GM18909 (cell line): ENCODE results near the gene MSI1.

Experiments used
- ATAC-seq: cut with Tn5 transposase; IDR thresholded peaks from one replicate; pipeline ENCODE4 v1.9.1; 2021; ENCODE audit warnings: mild to moderate bottlenecking; ENCODE audit not compliant: unreplicated experiment, poor library complexity

The MSI1 gene

DNA sequence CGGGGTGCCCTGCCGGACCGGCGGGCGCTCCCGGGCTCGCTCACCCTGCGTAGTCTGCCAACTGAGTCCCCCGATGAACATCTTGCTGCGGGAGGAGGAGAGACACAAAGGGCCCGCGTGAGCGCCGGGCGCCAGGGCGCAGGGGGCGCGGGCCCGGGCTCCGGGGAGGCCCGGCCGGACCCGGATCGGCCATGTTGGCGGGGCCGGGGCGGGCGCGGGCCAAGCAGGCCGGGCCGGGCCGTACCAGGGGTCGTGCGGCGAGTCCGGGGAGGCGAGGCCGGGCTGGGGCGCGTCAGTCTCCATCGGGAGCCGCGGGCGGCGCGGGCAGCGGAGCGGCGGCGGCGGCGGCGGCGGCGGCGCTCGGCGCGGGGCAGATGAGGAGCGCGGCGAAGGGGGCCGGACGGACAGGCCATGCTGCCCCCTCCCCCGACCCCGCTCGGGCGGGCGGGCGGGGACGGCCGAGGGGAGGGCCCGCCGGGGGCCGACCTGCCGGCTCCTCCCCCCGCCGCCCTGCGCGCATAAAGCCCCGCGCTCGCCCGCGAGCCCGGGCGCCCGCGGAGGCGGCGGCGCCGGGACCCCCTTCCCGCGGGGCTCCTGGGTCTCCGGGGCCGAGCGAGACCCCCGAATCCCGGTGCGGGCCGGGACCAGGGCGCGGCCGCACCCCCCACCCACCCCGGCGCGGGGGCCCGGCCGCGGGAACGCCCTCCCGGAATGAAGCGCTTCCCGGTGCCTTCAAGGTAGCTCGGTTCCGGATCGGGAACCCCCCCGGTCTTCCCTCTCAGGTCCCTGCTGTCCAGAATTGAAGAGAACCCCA lies at the start of gene MSI1:
TSS of gene MSI1 (minus strand) at position 376 of the 814 bp plus-strand sequence. CDS start at position 303, 73 bp downstream.
- no peak for ATAC-seq

DNA sequence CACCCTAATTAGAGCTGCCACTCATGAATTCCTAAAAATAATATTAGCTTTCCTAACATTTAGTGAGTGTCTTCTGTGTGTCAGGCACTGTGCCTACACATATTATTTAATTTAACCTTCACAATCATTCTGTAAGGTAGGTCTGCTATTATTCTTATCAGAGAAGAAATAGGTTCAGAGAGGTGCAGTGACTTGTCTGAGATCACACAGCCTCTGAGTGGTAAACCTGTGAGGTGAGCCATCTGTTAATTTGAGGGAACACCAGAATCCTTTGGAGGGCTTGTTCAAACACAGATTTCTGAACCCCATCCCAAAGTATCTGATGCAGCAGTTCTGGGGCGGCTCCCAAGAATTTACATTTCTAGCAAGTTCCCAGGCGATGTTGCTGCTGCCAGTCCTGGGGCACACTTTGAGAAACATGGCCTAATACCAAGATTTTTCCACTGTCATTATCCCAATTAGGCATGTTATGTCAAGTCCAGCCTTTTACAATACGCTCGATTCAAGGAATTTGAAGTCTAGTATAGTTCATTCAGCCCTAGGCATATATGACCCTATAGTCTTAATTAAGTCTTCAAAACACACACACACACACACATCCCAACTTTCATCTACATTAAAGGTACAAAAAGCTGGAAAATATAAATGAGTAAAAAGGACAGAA lies 49.1 kb upstream of the MSI1 start:
- ATAC-seq: no peak

DNA sequence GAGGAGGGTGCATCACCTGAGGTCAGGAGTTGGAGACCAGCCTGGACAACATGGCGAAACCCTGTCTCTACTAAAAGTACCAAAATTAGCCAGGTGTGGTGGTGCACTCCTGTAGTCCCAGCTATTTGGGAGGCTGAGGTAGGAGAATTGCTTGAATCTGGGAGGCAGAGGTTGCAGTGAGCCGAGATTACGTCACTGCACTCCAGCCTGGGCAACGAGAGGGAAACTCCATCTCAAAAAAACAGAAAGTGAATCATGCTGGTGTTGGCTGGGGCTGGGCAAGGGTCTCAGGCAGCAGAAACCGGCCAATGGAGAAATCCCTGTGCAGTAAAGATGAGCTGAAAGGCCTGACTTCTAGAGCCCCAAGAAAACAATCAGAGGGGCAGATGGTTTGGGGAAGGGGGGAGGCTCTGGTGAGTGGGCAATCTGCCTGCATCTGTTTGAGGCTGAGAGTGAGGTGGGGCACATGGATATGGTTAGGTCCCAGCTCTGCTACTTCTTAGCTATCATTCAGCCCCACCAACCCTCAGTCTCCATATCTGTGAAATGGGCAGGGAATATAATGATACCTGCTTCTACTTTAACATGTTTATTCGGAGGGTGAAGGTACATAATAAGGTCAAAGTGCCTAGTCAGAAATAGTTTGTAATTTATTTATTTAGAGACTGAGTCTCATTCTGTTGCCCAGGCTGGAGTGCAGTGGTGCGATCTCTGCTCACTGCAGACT lies 47.7 kb upstream of the MSI1 start:
- ATAC-seq: no peak

DNA sequence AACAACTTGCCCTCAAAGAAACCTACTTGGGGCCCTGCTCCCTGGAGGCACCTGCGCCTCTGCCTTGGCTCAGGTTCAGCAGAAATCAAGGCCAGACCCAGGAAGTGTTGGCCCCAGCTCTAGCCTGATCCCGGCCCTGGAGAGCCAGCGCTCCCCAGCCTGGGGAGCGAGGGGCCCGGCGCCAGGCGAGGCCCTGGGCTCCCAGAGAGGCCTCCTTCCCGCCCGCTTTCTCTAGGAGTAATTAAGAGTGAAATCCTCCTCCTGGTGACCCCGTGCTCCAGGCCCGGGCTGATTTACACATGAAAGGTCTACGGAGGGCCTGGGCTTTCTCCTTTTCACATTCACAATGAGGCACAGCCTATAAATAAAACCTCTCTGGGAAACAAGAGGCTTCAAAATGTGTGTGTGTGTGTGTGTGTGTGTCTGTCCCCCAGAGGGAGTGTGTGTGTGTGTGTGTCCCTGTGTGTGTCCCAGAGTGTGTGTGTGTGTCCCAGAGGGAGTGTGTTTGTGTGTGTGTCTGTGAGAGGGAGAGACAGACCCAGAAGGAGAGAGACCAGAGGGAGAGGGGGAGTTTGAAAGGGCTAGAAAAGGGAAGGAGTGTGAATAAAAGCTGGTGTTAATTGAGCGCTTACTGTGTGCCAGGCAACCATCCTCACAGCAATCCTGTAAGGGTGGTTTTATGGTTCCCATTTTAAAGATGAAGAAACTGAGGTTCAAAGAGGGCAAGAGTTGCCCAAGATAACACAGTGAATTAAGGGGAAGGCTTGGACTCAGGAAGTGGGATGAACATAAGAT lies 45.1 kb upstream of the MSI1 start:
- ATAC-seq: no peak

DNA sequence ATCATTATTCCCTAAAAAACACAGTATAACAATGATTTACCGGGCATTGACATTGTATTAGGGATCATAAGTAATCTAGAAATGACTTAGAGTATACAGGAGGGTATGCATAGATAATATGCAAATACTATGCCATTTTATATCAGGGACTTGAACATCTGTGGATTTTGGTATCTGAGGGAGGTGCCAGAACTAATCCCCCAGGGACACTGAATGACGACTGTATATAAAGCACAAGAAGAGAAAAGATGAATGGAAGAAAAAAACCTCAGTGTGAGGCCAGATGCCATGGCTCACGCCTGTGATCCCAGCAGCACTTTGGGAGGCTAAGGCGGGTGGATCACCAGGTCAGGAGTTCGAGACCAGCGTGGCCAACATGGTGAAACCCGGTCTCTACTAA lies 43.5 kb upstream of the MSI1 start:
- ATAC-seq: no peak

DNA sequence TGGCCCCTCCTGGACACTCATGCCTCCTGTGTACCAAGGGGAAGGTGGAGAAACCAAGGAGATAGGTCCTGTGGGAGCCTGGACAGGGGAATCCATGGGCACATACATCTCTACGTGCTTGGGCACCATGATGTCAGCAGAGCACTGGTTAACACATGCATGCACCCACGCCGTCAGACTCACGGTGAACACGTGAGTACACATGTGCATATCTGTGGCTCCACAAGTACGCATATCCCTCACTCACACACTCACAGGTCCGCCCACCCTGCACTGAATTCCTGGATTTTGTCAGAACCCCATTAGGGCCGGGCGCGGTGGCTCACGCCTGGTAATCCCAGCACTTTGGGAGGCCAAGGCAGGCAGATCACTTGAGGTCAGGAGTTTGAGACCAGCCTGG lies 39.8 kb upstream of the MSI1 start:
- ATAC-seq: no peak

DNA sequence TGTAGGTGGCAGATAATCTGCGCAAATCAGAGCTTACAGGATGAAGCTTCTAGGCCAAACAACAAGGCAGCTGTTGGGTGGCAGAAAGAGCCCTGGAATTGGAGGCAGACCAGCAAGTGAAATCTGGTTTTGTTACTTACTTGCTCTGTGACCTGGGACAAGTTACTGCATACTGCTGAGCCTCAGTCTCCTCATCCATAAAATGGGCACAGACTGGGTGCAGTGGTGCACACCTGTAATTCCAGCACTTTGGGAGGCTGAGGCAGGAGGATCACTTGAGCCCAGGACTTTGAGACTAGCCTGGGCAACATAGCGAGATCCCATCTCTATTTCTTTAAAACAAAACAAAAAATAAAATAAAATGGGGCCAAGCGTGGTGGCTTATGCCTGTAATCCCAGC lies 37.6 kb upstream of the MSI1 start:
- no peak for ATAC-seq

DNA sequence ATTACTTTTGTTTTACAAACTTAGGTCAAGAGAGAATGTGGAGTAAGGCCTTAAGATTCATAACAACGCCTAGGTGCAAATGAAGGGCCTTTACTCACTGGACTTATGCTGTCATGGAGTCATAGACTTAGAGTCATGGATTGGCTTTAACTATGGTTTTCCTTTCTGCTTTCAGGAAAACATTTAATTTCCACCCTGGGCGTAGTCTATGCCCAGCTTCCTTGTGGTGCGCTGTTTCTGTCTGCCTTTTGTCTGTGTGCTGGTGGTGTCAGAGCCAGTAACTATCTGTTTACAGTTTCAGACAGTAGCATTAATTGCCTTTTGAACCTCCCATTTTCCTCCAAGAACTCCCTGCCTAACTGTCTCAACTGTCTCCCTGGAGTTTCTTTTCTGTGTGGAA lies 37.1 kb upstream of the MSI1 start:
- ATAC-seq: no peak

DNA sequence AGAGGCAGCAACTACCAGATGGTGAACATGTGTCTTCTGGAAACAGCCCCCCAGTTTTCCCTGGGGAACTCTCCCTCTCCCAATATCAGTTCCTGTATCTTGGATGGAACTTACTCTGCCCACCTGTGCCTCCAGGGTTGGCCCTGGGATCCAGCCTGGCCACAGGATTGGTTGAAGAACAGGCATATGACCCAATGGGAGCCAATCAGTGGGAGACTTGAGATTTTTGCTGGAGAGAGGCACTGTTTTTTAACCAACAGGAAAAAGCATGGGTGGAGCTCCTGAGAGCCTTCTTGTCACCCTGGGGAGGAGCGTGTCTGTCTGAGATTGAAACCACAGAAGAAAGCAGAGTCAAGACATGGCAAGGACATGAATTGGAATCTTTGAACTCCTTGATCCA lies 35.3 kb upstream of the MSI1 start:
- no peak for ATAC-seq

DNA sequence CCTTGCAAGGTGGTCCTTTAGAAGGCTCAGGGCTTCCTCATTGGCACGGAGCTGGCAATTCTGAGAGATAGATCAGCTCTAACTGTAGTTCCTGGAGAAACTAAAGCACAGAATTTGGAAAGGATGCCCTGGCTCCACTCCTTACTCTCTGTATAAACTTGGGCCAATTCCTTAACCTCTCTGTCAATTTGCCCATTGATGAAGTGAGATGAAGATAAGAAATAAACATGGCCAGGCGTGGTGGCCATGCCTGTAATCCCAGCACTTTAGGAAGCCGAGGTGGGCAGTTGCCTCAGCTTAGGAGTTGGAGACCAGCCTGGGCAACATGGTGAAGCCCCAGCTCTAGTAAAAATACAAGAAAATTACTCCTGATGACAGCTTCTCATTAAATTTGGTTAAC lies 34.9 kb upstream of the MSI1 start:
- ATAC-seq: no peak

DNA sequence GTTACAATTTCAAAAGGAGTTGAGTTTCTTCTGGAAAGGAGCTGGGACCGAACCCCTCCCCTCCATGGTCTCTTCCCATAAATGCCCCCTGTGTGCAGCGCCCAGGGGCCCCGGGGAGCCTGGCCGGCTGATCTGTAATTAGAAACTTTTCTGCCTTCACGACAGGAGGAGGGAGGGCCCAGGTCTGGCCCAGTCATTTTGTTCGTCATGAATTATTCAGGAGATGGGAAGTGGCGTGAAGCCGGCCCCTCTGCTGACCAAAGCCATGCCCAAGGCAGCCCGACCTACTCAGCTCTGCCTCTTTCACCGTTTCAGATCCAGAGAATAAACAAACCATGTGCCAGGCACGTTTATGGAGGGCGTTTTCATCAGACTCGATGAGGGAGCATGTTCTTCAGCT lies 33.3 kb upstream of the MSI1 start:
- ATAC-seq: no peak

DNA sequence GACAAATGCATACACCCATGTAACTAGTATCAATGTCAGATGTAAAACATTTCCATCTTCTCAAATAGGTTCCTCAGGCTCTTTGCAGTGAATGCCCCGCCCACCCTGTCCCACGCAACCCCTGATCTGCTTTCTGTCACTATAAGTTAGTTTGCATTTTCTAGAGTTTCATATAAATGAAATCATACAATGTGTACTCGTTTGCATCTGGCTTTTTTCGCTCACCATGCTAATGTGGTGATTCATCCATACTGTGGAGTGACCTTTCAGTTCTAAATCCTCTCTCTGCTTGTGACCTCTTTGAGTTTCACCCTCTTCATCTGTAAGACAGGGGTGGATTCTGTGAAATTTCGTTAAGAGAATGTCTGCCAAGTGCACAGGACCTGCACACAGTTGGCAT lies 30.6 kb upstream of the MSI1 start:
- ATAC-seq: no peak

DNA sequence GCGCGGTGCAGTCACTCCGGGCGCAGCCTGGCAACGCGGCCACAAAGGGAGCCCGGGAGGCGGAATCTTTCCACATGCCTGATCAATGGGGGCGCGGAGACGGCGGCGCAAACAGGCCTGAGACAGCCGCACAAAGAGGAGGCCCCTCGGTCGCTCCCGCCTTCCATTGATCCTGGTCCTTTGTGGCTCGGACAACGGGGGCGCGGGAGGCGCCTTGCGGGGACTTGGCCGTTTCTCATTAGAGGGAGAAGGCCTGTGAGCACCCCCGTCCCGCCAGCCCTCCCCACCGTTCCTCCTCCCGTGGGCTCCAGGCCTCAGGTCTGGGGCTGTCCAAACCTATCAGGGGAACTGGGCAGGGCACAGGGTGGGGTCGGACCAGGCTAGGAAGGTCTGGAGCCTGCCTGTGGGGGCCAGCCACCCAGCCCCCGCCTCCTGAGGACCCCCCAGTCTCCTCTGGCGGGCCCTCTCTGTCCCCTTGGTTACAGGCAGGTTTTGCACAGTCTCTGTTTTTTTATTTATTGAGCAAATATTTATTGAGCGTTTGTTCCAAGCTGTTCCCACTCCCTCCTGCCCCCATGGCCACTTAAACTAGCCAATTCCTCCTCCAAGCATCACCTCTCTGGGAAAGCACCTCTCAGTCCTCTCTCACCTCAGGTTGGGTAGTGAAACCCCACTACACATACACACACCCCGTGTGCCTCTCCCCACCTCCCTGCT lies 29.0 kb upstream of the MSI1 start:
- no peak for ATAC-seq

DNA sequence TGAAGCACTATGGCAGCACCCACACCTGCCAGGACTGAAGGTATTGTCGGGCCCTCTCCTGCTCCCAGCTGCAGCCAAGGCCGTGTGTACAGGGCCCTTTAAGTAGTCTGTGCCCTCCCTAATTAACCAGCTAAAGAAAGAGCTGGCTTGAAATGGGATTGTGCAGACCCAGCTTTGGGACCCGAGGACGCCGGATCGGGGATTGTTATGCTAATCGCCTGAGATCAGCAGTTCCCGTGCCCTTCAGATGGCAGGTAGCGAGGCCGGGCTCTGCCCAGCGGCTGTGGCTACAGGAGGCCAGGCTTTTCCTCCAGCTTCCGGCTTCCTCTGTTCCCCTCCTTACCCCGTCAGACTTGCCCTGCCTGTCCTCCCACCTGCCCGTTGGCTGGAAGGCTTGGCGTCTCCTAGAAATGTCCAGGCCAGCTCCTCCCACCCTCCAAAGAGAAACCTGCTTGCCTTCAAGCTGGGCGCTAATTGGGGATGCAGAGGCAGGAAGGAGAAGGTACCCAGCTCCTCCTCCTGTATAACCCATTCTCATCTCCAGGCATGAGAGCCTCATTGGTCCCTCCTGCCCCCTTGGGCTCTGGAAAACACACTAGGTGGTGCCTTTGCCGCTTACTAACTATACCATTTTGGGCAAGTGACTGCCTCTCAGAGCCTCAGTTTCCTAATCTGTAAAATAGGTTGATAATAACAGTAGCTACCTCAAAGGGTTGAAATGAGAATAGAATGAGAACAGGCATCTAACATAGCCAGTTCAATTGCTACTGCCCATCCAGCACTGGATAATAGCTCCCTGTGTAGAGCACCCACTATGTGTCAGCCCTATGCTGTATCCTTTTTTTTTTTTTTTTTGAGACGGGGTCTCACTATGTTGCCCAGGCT lies 25.8 kb upstream of the MSI1 start:
- no peak for ATAC-seq

DNA sequence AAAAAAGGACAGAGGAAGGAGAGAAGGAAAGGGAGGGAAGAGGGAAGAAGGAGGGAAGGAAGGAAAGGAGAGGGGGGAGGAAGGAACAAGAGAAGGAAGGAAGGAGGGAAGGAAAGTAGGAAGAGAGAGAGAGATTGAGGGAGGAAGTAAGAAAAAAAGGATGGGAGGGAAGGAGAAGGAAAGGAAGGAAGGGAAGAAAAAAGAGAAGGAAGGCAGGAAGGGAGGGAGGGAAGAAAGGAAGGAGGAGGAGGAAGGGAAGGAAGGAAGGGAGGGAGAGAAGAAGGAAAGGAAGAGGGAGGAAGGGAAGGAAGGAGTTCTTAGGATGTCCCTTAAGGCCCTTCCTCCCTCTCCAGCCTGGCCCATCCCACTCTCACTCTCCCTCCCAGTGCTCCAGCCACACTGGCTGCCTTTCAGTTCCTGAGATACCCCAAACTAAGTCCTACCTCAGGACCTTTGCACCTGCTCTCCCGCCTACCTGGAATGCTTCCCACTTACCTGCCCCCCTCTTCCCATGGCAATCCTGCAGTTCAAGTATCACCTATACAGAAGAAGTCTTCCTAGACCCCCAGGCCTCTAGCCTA lies 21.7 kb upstream of the MSI1 start:
- no peak for ATAC-seq

DNA sequence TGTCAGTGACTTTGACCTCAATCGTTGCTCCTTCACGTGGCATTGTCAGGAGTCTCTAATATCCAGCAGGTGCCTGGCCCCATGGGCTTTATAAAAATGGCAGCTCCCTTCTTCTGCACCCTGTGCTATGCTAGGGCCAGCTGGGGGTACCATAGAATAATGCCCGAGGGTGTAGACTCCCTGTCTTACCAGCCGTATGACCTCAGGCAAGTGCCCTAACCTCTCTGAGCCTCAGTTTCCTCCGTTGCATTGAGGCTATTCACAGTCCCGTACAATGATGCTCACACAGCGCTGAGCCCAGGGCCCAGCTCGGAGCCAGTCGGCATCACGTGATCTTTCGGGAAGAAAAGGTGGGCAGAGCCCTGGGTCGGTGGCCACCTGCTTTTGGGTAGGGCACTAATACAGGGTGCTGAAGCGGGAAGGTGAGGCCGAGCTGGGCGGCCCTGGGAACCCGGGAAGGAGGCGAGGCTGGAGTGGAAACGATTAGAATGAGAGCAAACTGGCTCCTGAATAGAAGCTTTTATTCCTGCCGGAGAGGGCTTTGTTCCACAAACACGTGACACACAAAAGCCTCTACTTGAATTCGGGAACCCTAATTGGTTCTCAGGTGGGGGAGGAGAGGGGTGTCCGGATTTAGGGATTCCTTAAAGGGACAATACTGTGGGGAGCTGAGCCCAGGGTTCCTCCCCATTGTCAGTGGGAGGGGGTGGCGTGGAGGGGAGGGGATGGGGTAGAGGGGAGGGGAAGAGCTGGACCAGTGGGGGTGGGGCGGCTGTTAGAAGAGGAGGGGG lies 19.9 kb upstream of the MSI1 start:
- no peak for ATAC-seq

DNA sequence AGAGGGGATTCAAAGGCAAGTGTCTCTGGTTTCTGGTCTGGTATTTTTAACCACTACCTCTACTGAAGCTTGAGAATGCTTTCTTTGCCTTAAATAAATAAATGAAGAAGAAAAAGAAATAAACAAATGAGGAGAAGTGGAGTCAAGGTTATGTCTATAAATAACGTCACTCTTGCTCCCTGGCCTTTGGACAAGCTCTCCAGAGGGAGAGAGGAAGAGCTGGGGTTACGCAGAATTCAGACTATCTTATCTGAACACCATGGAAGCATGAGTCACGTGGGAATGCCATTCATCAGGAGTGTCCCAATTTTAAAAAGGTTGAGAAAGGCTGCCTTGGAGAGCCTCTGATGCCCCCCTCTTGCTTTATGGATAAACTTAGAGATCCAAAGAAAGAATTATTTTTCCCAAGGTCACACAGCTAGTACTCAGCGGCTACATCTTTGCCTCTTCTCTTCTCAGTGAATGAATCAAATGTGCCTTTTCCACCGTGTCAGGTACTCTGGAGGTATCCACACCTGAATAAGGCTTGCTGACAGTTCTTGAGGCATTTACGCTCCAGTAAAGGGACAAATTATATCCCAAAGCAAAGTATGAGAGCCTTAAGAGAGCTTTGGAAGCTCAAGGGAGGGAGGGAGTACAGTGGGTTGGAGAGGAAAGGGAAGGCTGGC lies 12.9 kb upstream of the MSI1 start:
- no peak for ATAC-seq
